ENCODE measurements around the gene EXOSC9. TPM values are rescaled to one million over a fixed set of nuclear protein-coding genes. Genes with fewer than 3 reads are reported as not detected.

The EXOSC9 gene
- total RNA-seq, 3 donors from 2014 or later (not counting 1 experiment from before 2014, with no cell fraction given), result 45.7 to 57.4 (median 51.2) TPM

DNA sequence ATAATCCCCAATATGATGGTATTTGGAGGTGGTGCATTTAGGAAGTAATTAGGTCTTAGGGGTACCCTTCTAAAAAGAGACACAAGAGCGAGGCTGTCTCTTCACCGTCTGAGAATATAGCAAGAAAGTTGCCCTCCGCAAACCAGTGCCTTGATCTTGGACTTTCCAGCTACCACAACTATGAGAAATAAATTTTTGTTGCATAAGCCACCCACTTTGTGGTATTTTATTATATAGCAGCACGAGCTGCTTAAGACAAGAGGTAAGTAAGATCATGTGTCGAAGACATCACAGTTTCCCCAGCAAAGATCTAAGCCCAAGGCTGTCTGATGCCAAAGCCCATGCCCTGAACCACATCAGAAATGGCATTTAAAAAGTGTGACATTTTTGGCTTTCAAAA, 9.6 kb upstream of the EXOSC9 start:
- intact Hi-C loops (cut with micrococcal nuclease), result no loop called here
- H3K4me1 ChIP-seq (ENCODE audit: control insufficient read depth, insufficient read depth, low read length), result no peaks in the 10 kb centered on the region
- peaks cover 35 to 58% of the 10 kb centered on the region in 2 donors for H3K27me3 Mint-ChIP-seq (ENCODE audit: low read depth in 2 of 2)
- H3K27me3 ChIP-seq (ENCODE audit: control insufficient read depth, insufficient read depth, low read length), result peaks cover 2% of the 10 kb centered on the region
- H3K4me3 Mint-ChIP-seq, result no peak overlapping the region
- ATAC-seq (no peak), DNase-seq (no peak)
- 80% methylated on average over 5 of the region's 5 CpGs for WGBS (ENCODE audit: insufficient coverage)
- no peaks in the 10 kb centered on the region for H3K36me3 Mint-ChIP-seq
- H3K9me3 ChIP-seq (ENCODE audit: control insufficient read depth, insufficient read depth, low read length), result no peaks in the 10 kb centered on the region
- H3K4me3 ChIP-seq (ENCODE audit: low read length), result no peak overlapping the region
- TF ChIP-seq, protein P1, sequence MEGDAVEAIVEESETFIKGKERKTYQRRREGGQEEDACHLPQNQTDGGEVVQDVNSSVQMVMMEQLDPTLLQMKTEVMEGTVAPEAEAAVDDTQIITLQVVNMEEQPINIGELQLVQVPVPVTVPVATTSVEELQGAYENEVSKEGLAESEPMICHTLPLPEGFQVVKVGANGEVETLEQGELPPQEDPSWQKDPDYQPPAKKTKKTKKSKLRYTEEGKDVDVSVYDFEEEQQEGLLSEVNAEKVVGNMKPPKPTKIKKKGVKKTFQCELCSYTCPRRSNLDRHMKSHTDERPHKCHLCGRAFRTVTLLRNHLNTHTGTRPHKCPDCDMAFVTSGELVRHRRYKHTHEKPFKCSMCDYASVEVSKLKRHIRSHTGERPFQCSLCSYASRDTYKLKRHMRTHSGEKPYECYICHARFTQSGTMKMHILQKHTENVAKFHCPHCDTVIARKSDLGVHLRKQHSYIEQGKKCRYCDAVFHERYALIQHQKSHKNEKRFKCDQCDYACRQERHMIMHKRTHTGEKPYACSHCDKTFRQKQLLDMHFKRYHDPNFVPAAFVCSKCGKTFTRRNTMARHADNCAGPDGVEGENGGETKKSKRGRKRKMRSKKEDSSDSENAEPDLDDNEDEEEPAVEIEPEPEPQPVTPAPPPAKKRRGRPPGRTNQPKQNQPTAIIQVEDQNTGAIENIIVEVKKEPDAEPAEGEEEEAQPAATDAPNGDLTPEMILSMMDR (IDR thresholded peaks at IDR 0.05), result no peak
- no peaks in the 10 kb centered on the region for H3K9me3 Mint-ChIP-seq
- no peaks in the 10 kb centered on the region for H3K36me3 ChIP-seq (ENCODE audit: control insufficient read depth, insufficient read depth, low read length)
- H3K4me1 Mint-ChIP-seq, result no peaks in the 10 kb centered on the region
- no peak overlapping the region for H3K27ac ChIP-seq (ENCODE audit: low read length)
- no peak overlapping the region for H3K27ac Mint-ChIP-seq

DNA sequence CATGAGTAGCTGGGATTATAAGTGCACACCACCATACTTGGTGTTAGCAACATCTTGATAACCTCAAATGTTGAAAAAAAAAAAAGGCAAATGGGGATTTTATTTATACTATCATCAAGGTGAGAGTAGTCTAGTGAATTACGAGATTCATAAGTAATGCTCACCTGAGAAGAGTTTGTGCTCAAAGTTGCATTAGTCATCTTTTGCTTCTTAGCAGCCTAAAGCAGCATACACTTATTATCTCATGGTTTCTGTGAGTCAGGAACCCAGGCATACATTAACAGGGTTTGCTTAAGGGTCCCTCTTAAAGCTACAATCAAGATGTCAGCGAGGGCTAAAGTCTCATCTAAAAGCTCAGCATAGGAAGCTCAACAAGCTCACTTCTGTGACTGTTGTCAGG, 8.2 kb upstream of the EXOSC9 start:
- no peak overlapping the region for H3K4me3 ChIP-seq (ENCODE audit: low read length)
- H3K36me3 ChIP-seq (ENCODE audit: control insufficient read depth, insufficient read depth, low read length), result no peaks in the 10 kb centered on the region
- intact Hi-C loops (cut with micrococcal nuclease), result no loop called here
- peaks cover 2% of the 10 kb centered on the region for H3K27me3 ChIP-seq (ENCODE audit: control insufficient read depth, insufficient read depth, low read length)
- no peak overlapping the region for H3K27ac ChIP-seq (ENCODE audit: low read length)
- H3K9me3 ChIP-seq (ENCODE audit: control insufficient read depth, insufficient read depth, low read length), result no peaks in the 10 kb centered on the region
- 96% methylated on average over 2 of the region's 2 CpGs for WGBS (ENCODE audit: insufficient coverage)
- Mint-ChIP-seq H3K27ac (no peak overlapping the region), H3K4me1 (no peaks in the 10 kb centered on the region), H3K4me3 (no peak overlapping the region), H3K27me3 (ENCODE audit: low read depth in 2 of 2) (peaks cover 29 to 50% of the 10 kb centered on the region in 2 donors), H3K36me3 (no peaks in the 10 kb centered on the region), H3K9me3 (no peaks in the 10 kb centered on the region)
- H3K4me1 ChIP-seq (ENCODE audit: control insufficient read depth, insufficient read depth, low read length), result no peaks in the 10 kb centered on the region
- no peak for DNase-seq
- TF ChIP-seq, protein P1 (IDR thresholded peaks at IDR 0.05), result no peak
- ATAC-seq, result no peak

DNA sequence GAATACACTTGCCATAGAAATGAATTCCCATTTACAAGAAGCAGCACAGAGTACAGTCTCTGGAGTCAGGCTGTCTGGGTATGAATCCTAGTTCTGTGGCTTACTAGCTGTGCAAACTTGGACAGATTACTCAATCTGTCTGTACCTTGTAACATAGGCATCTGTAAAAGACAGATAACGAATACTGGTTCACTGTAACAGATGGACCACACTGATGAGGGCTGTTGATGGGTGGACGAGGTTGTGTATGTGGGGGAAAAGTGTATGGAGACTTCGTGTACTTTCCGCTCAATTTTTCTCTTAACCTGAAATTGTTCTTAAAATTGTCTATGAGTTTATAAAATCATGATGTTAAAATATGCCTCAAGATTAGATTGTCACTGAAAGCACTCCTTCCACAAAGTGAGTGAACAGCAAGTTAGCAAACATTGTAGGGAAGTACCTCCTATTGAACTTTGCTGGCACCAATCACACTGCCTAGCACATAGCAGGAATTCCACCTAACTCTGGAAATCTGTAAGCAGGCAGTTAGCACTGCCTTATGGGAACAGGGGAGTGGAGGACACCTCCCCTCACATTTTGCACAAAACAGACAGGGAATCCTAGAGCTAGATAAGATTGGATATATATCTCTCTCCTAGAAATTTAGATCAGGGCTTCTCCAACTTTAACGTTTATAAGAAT, 6.5 kb upstream of the EXOSC9 start:
- H3K4me1 Mint-ChIP-seq, result no peaks in the 10 kb centered on the region
- H3K4me3 ChIP-seq (ENCODE audit: low read length), result no peak overlapping the region
- no peaks in the 10 kb centered on the region for H3K9me3 Mint-ChIP-seq
- 87% methylated on average over 5 of the region's 5 CpGs for WGBS (ENCODE audit: insufficient coverage)
- no peaks in the 10 kb centered on the region for H3K9me3 ChIP-seq (ENCODE audit: control insufficient read depth, insufficient read depth, low read length)
- H3K4me3 Mint-ChIP-seq, result no peak overlapping the region
- H3K27ac ChIP-seq (ENCODE audit: low read length), result no peak overlapping the region
- DNase-seq, result no peak
- H3K36me3 ChIP-seq (ENCODE audit: control insufficient read depth, insufficient read depth, low read length), result no peaks in the 10 kb centered on the region
- intact Hi-C loops (cut with micrococcal nuclease), result no loop called here
- no peak for ATAC-seq
- no peaks in the 10 kb centered on the region for H3K4me1 ChIP-seq (ENCODE audit: control insufficient read depth, insufficient read depth, low read length)
- H3K27me3 ChIP-seq (ENCODE audit: control insufficient read depth, insufficient read depth, low read length), result no peaks in the 10 kb centered on the region
- H3K36me3 Mint-ChIP-seq, result no peaks in the 10 kb centered on the region
- TF ChIP-seq, protein P1 (IDR thresholded peaks at IDR 0.05), result no peak
- H3K27ac Mint-ChIP-seq, result no peak overlapping the region
- H3K27me3 Mint-ChIP-seq (ENCODE audit: low read depth in 2 of 2), result peaks cover 20 to 34% of the 10 kb centered on the region in 2 donors

DNA sequence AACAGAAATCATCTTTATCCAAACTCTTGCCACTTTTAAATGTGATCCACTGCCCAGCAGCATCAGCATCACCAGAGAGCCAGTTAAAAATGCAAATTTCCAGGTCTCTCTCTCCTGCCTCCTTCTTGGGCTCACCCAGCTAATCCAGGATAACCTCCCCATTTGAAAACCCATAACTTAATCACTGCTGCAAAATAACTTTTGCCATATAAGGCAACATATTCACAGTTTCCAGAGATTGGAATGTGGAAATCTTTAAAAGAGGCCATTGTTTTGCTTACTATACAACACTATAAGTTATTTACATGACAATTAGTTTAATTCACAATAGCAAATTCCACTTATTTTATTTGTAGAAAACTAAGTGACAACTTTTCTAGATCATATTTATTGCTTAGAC, 4.8 kb upstream of the EXOSC9 start:
- intact Hi-C loops (cut with micrococcal nuclease), result no loop called here
- ATAC-seq (no peak), DNase-seq (no peak)
- H3K27me3 Mint-ChIP-seq (ENCODE audit: low read depth in 2 of 2), result peaks cover 15 to 22% of the 10 kb centered on the region in 2 donors
- TF ChIP-seq, protein P1 (IDR thresholded peaks at IDR 0.05), result no peak
- no peaks in the 10 kb centered on the region for H3K9me3 Mint-ChIP-seq
- Histone ChIP-seq H3K4me3 (ENCODE audit: low read length) (no peak overlapping the region), H3K36me3 (ENCODE audit: control insufficient read depth, insufficient read depth, low read length) (no peaks in the 10 kb centered on the region), H3K4me1 (ENCODE audit: control insufficient read depth, insufficient read depth, low read length) (peaks cover 3% of the 10 kb centered on the region), H3K27me3 (ENCODE audit: control insufficient read depth, insufficient read depth, low read length) (no peaks in the 10 kb centered on the region), H3K9me3 (ENCODE audit: control insufficient read depth, insufficient read depth, low read length) (no peaks in the 10 kb centered on the region), H3K27ac (ENCODE audit: low read length) (no peak overlapping the region)
- H3K36me3 Mint-ChIP-seq, result no peaks in the 10 kb centered on the region
- no peak overlapping the region for H3K4me3 Mint-ChIP-seq
- H3K4me1 Mint-ChIP-seq, result peaks cover 9 to 10% of the 10 kb centered on the region in 2 donors
- no peak overlapping the region for H3K27ac Mint-ChIP-seq
